Fibroblast of mammary gland (primary cell): ENCODE data around the gene MED20.

Source experiments
- DNase-seq: peaks from one replicate; pipeline ENCODE4 v3.0.0-alpha.2; 2010; ENCODE audit warnings: low read depth
- H3K4me3 ChIP-seq: 2 replicates; pipeline ENCODE4 v1.5.1; 2011; ENCODE audit warnings: low read depth, mild to moderate bottlenecking, low read length, moderate library complexity; ENCODE audit not compliant: control insufficient read depth
- CTCF ChIP-seq: conservative IDR thresholded peaks from 2 replicates; pipeline ENCODE4 v1.5.1; 2011; ENCODE audit warnings: low read depth, low read length, inconsistent platforms; ENCODE audit not compliant: control insufficient read depth, insufficient read depth

MED20 gene

GRCh38 chr6:41927253-41927652, 6.3 kb upstream of the MED20 start:
- no peak for TF ChIP-seq CTCF
- DNase-seq: no peak
- no peak overlapping the region for H3K4me3 ChIP-seq

- H3K4me3 ChIP-seq: peak overlapping the region; percentile 99
- TF ChIP-seq CTCF: no peak
- no peak for DNase-seq
Measured at GRCh38 chr6:41922154-41922553, 1.2 kb upstream of the MED20 start.

GRCh38 chr6:41921712-41921998, 716 bp upstream of the MED20 start:
- peak overlapping the region; percentile 99 for H3K4me3 ChIP-seq
- TF ChIP-seq CTCF: no peak
- DNase-seq: no peak

- TF ChIP-seq CTCF: no peak
- H3K4me3 ChIP-seq: no peak overlapping the region
- peak; percentile 92 for DNase-seq
Measured at GRCh38 chr6:41917528-41917927, 3.4 kb downstream of the MED20 start.

- no peak overlapping the region for H3K4me3 ChIP-seq
- no peak for DNase-seq
- TF ChIP-seq CTCF: no peak
Measured at GRCh38 chr6:41914869-41915530, 5.9 kb downstream of the MED20 start.

GRCh38 chr6:41914343-41914742, 6.6 kb downstream of the MED20 start:
- no peak for TF ChIP-seq CTCF
- no peak for DNase-seq
- H3K4me3 ChIP-seq: no peak overlapping the region

DNA sequence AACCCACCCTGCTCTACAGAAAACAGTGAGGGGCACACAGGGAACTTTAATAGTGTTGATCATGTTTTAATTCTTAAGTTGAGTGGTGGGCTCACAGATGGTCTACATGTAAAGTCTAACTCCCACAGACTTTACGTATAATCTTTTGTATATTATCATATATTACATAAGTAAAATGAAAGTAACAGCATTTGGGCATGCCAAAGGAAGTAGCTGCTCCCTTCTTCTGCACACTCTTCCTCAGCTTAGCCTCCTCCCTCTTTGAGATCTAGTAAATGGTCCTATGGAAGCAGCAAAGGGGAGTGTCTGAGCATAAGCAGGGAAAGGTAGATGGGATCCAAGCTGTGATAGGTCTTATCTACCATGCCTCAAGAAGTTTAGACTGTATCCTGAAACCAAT, 11.2 kb downstream of the MED20 start:
- no peak overlapping the region for H3K4me3 ChIP-seq
- no peak for DNase-seq
- no peak for TF ChIP-seq CTCF
